ENCODE results near the gene MROH9.

MROH9 gene

DNA sequence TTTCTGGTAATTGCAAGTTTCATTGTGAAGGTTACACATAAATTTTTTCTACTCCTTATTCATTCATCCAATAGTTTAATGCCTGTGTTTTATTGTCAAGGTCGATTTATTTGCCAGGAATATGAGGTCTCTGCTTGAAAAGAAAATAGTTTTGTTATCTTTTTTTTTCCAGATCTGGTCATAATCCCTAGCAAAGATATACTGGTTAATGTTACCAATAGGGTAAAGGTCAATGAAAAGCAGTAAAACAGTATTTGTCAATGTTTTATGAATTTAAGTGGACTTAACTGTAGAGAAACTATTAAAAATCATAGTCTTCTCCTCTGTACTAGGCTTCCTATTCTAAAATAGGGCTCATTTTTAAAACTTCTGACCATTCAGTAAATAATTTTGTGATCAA lies 147.3 kb downstream of the MROH9 start:
- no peak for DNase-seq

DNA sequence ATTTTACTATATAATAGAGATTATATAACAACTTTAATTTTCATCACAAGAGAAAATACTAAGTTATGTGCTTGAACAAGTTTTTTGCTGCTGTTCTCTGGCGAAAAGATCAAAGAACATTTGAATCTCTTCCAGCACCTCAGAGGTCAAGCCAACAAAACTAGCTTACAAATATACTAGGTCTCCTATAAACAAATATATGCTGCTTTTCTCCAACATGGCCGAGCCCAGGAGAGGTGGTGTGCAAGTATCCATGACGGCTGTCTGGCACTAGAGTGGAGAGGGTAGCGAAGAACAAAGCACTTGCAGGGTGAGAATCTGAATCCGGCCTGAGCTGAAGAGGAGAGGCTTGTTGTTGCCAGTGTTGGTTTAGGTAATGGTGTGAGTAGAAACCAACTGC lies 147.9 kb downstream of the MROH9 start:
- no peak for DNase-seq

DNA sequence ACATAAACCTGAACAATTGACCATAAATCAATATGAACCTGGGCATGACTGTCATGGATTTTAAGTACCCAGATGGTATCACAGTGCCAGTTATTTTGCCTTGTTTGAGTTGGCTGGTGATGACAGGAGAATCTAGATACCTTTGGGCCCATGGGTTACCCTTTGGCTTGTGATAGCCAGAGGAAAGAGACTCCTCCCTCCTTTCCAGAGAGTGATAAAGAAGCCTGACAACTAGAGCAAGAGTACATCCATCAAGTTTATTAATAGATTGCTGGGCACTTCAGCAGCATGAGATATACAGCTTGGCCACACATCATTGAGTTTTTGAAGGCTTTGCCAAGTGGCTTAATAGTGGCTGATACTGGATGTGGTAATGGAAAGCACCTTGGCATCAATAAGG lies 148.8 kb downstream of the MROH9 start:
- no peak for DNase-seq

DNA sequence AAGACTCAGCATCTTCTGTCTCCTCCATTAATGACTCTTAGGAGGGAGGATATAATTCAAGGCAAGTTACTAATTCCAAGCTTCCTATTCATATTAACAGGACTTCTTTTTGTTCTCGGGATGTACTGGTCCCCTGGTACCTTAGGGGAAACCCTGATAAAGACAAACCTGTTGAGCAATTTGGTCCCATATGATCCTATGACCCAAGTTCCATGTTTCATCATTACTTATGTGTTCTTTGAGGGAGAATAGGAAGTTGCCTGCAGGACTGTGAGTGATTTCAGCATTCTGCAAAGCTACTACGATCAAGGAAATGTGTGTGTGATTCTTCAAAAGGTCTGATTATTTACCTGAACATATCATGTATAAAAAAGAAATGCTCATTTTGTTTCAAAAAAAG lies 149.5 kb downstream of the MROH9 start:
- no peak for DNase-seq

- DNase-seq: no peak
Observed at GRCh38 chr1:171087896-171088295, 152.6 kb downstream of the MROH9 start.

GRCh38 chr1:171090604-171091003 lies 155.3 kb downstream of the MROH9 start, which contains the start of gene FMO3:
FMO3 (plus strand) TSS chr1:171090905; CDS start chr1:171092659, 1,754 bp downstream.
- no peak for DNase-seq

GRCh38 chr1:171103862-171104261 lies 168.5 kb downstream of the MROH9 start:
- no peak for DNase-seq

DNA sequence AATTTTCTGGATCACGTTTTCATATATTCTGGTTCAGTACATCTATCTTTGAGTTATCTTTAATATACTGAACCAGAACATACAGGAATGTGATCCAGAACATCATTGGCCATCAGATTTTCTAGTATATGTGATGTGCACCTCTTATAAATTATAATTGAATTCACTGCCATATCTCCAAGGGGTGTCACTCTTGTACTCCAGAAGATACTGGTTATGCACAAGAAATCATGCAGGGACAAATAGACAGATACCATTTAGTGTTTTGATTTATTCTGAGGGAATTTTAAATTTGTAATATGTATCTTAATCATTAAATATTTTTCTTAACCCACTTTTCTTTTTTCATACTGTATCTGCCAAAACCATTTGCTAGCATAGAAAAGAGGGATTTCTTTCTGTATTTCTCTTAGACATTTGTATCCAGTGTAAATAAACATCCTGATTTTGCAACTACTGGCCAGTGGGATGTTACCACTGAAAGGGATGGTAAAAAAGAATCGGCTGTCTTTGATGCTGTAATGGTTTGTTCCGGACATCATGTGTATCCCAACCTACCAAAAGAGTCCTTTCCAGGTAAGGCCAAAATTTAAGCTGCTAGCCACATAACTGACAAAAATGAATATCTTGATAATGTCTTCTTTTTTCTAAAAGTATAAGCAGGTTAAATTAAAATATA lies 172.1 kb downstream of the MROH9 start:
- no peak for DNase-seq

DNA sequence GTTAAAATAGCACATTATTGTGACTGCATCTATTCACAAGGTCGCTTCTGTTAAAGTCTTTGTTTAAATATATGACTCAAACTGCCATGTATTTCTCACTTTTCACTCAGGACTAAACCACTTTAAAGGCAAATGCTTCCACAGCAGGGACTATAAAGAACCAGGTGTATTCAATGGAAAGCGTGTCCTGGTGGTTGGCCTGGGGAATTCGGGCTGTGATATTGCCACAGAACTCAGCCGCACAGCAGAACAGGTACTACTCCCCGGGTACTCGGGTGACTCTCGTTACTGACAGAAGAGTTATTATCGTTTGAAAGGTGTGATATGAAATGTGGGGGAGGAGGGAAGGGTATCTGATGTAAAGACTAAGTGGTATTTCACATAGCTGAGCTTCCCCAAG lies 172.6 kb downstream of the MROH9 start:
- DNase-seq: no peak

GRCh38 chr1:171109966-171110365 lies 174.6 kb downstream of the MROH9 start:
- DNase-seq: no peak

- DNase-seq: peak in 1 of 2 experiments; percentile 57
Observed at GRCh38 chr1:171110621-171111326, 175.4 kb downstream of the MROH9 start.

GRCh38 chr1:171112119-171112518 lies 176.8 kb downstream of the MROH9 start:
- DNase-seq: no peak

GRCh38 chr1:171113382-171113781 lies 178.0 kb downstream of the MROH9 start:
- no peak for DNase-seq

All from NCI-H1930 (cell line).